Kidney epithelial cell (primary cell): ENCODE measurements around the gene DDX42. TPM values are rescaled to one million over a fixed set of nuclear protein-coding genes. Genes with fewer than 3 reads are reported as not detected.
"Not testable (repeated sequence)": the region's sequence is repeated elsewhere in the genome, so short reads cannot be mapped to it uniquely, and the experiment has no call there.

Experiments
- DNase-seq: peaks from one replicate; pipeline ENCODE4 v3.0.0-alpha.2; 2010; ENCODE audit warnings: low read depth
- H3K27me3 ChIP-seq: 2 replicates; pipeline ENCODE4 v1.6.0; 2011; ENCODE audit warnings: low read length; ENCODE audit not compliant: control insufficient read depth, insufficient read depth
- H3K36me3 ChIP-seq: 2 replicates; pipeline ENCODE4 v1.5.1; 2011; ENCODE audit warnings: low read length; ENCODE audit not compliant: control insufficient read depth, insufficient read depth
- H3K4me3 ChIP-seq: 2 replicates; pipeline ENCODE4 v1.5.1; 2011; ENCODE audit warnings: low read depth, mild to moderate bottlenecking, control low read depth, low read length
- CTCF ChIP-seq: IDR thresholded peaks from 2 replicates; pipeline ENCODE4 v1.5.1; 2011; ENCODE audit warnings: mild to moderate bottlenecking, moderate library complexity, low read length, control low read depth, inconsistent platforms; ENCODE audit not compliant: insufficient read depth, poor library complexity, severe bottlenecking
- total RNA-seq: library from RNA; depleted of rRNA; stranded (reverse); fragments of >200 nt; gene quantifications from 2 replicates; pipeline ENCODE4 v1.2.3, GENCODE V29; 2015

The DDX42 gene
- total RNA-seq, 1 donor from 2014 or later = 55.7 TPM

GRCh38 chr17:63854709-63855108, 80.7 kb downstream of the DDX42 start:
- no peak for TF ChIP-seq CTCF
- no peak for DNase-seq
- H3K4me3 ChIP-seq = no peak overlapping the region
- no peaks in the 10 kb centered on the region for H3K36me3 ChIP-seq
- H3K27me3 ChIP-seq = peaks cover 5% of the 10 kb centered on the region

GRCh38 chr17:63855185-63855584, 81.2 kb downstream of the DDX42 start:
- TF ChIP-seq CTCF = no peak
- DNase-seq = no peak
- Histone ChIP-seq H3K4me3 (no peak overlapping the region), H3K27me3 (peaks cover 5% of the 10 kb centered on the region), H3K36me3 (no peaks in the 10 kb centered on the region)

- DNase-seq, H3K36me3 ChIP-seq, H3K4me3 ChIP-seq, H3K27me3 ChIP-seq: not testable (repeated sequence)
Measured at GRCh38 chr17:63856425-63856824, 82.5 kb downstream of the DDX42 start.

- no peak for TF ChIP-seq CTCF
- H3K27me3 ChIP-seq = peaks cover 5% of the 10 kb centered on the region
- no peak for DNase-seq
- H3K4me3 ChIP-seq = no peak overlapping the region
- no peaks in the 10 kb centered on the region for H3K36me3 ChIP-seq
Measured at GRCh38 chr17:63859257-63859656, 85.3 kb downstream of the DDX42 start.

- peak; percentile 29 for TF ChIP-seq CTCF
- not testable (repeated sequence) for H3K4me3 ChIP-seq, DNase-seq, H3K36me3 ChIP-seq, H3K27me3 ChIP-seq
Measured at GRCh38 chr17:63866625-63867024, 92.7 kb downstream of the DDX42 start.

Other genes with a start within 250 kb of the DDX42 start
- 47.0 and 49.4 TPM in 2 replicates for gene DCAF7, start 223.7 kb upstream of the DDX42 start, total RNA-seq
- 24.7 and 24.9 TPM in 2 replicates for gene TACO1, start 173.3 kb upstream of the DDX42 start, total RNA-seq
- gene MAP3K3, start 151.8 kb upstream of the DDX42 start, total RNA-seq = 19.8 and 25.1 TPM in 2 replicates
- 153 and 158 TPM in 2 replicates for gene LIMD2, start 74.0 kb upstream of the DDX42 start, total RNA-seq
- 17.2 and 18.6 TPM in 2 replicates for gene STRADA, start 32.4 kb upstream of the DDX42 start, total RNA-seq
- 39.3 and 49.3 TPM in 2 replicates for gene CCDC47, start 573 bp upstream of the DDX42 start, total RNA-seq
- gene PSMC5, start 53.3 kb downstream of the DDX42 start, total RNA-seq = 64.8 and 77.6 TPM in 2 replicates
- 52.1 and 54.5 TPM in 2 replicates for gene FTSJ3, start 53.5 kb downstream of the DDX42 start, total RNA-seq
- gene SMARCD2, start 68.5 kb downstream of the DDX42 start, total RNA-seq = 78.7 and 107 TPM in 2 replicates
- not detected in 2 replicates for gene CSH2, start 99.5 kb downstream of the DDX42 start, total RNA-seq
- not detected in 2 replicates for gene GH2, start 107.8 kb downstream of the DDX42 start, total RNA-seq
- not detected in 2 replicates for gene CSH1, start 122.4 kb downstream of the DDX42 start, total RNA-seq
- gene CSHL1, start 137.1 kb downstream of the DDX42 start, total RNA-seq = not detected in 2 replicates
- not detected in 2 replicates for gene GH1, start 144.7 kb downstream of the DDX42 start, total RNA-seq
- gene CD79B, start 158.2 kb downstream of the DDX42 start, total RNA-seq = 0.14 TPM in 1 of 2 replicates, not detected in the other
- 0.07 and 0.33 TPM in 2 replicates for gene SCN4A, start 198.7 kb downstream of the DDX42 start, total RNA-seq
- gene PRR29, start 224.2 kb downstream of the DDX42 start, total RNA-seq = 0.08 and 0.55 TPM in 2 replicates
- 11.5 and 12.9 TPM in 2 replicates for gene ICAM2, start 246.5 kb downstream of the DDX42 start, total RNA-seq